HG03460 (cell line): ENCODE data around the gene TCFL5.
A peak's percentile ranks its signal among the peaks of the same experiment; 100 is the strongest.

Experiments used
- ATAC-seq: cut with Tn5 transposase; IDR thresholded peaks from one replicate; pipeline ENCODE4 v1.9.1; 2021; ENCODE audit not compliant: unreplicated experiment

TCFL5 gene

GRCh38 chr20:62800314-62801259 lies 61.0 kb downstream of the TCFL5 start:
- no peak for ATAC-seq

- no peak for ATAC-seq
These were observed 61.7 kb downstream of the TCFL5 start for GRCh38 chr20:62799873-62800272.

GRCh38 chr20:62799459-62799858 lies 62.2 kb downstream of the TCFL5 start:
- no peak for ATAC-seq

- ATAC-seq: no peak
These were observed 62.6 kb downstream of the TCFL5 start for GRCh38 chr20:62799036-62799435.

- no peak for ATAC-seq
These were observed 63.7 kb downstream of the TCFL5 start for GRCh38 chr20:62797671-62798532.

- no peak for ATAC-seq
These were observed 64.7 kb downstream of the TCFL5 start for GRCh38 chr20:62796699-62797491.

- no peak for ATAC-seq
These were observed 66.4 kb downstream of the TCFL5 start for GRCh38 chr20:62795023-62795761.

GRCh38 chr20:62794007-62794724 lies 67.5 kb downstream of the TCFL5 start:
- ATAC-seq: peak; percentile 66

GRCh38 chr20:62793757-62794006 lies 67.9 kb downstream of the TCFL5 start:
- no peak for ATAC-seq

GRCh38 chr20:62792940-62793756 lies 68.5 kb downstream of the TCFL5 start:
- no peak for ATAC-seq

- no peak for ATAC-seq
These were observed 69.3 kb downstream of the TCFL5 start for GRCh38 chr20:62792182-62792939.

- no peak for ATAC-seq
These were observed 70.1 kb downstream of the TCFL5 start for GRCh38 chr20:62791301-62792181.
